Ovary (tissue), 3 donors: Measurements from ENCODE around the gene SPTBN5.

ENCODE experiments used
- POLR2A ChIP-seq: fragments of 450-650 bp; IDR thresholded peaks from one replicate; pipeline ENCODE4 v1.6.1; 2017; ENCODE audit warnings: antibody characterized with exemption, mild to moderate bottlenecking, moderate library complexity
- TF ChIP-seq, protein P1 (sequence below), 3 donors: fragments of 450-650 bp in 2 of 3; fragments of 200-600 bp in 1 of 3; IDR thresholded peaks; one replicate each; pipeline versions ENCODE4 v1.5.1 to v1.8.0; 2016 to 2022; ENCODE audit warnings: antibody characterized with exemption in 3 of 3, mild to moderate bottlenecking in 1 of 3
- donor health status: DM: no; HTN: no; CAD: no.

DNA sequence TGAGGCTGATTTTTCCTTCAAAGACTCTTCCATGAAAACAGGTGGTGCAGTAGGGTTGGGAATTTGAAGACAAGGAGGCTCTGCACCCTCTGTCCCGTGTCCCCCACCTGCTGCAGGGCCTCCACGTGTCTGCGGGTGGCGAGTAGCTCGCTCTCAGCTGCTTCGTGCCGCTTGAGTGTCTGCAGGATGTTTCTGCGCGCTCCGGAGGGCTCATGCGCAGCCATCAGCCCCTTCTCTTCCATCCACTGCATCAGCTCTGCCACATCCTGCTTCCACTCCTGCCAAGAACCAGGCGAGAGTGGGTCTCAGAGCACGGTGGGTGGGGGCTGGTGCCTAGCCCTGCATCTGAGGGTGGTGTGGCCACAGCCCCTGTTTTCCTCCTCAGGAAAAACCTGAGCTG lies 17.8 kb downstream of the SPTBN5 start:
- no peak for TF ChIP-seq POLR2A
- TF ChIP-seq, protein P1, sequence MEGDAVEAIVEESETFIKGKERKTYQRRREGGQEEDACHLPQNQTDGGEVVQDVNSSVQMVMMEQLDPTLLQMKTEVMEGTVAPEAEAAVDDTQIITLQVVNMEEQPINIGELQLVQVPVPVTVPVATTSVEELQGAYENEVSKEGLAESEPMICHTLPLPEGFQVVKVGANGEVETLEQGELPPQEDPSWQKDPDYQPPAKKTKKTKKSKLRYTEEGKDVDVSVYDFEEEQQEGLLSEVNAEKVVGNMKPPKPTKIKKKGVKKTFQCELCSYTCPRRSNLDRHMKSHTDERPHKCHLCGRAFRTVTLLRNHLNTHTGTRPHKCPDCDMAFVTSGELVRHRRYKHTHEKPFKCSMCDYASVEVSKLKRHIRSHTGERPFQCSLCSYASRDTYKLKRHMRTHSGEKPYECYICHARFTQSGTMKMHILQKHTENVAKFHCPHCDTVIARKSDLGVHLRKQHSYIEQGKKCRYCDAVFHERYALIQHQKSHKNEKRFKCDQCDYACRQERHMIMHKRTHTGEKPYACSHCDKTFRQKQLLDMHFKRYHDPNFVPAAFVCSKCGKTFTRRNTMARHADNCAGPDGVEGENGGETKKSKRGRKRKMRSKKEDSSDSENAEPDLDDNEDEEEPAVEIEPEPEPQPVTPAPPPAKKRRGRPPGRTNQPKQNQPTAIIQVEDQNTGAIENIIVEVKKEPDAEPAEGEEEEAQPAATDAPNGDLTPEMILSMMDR (IDR thresholded peaks at IDR 0.05) = no peak
